Measurements from ENCODE around the gene HIVEP3. TPM values are rescaled to one million over a fixed set of nuclear protein-coding genes. Genes with fewer than 3 reads are reported as not detected.
A peak's percentile ranks its signal among the peaks of the same experiment; 100 is the strongest.

Gene HIVEP3
- total RNA-seq, 1 donor from 2014 or later, result 8.9 TPM

DNA sequence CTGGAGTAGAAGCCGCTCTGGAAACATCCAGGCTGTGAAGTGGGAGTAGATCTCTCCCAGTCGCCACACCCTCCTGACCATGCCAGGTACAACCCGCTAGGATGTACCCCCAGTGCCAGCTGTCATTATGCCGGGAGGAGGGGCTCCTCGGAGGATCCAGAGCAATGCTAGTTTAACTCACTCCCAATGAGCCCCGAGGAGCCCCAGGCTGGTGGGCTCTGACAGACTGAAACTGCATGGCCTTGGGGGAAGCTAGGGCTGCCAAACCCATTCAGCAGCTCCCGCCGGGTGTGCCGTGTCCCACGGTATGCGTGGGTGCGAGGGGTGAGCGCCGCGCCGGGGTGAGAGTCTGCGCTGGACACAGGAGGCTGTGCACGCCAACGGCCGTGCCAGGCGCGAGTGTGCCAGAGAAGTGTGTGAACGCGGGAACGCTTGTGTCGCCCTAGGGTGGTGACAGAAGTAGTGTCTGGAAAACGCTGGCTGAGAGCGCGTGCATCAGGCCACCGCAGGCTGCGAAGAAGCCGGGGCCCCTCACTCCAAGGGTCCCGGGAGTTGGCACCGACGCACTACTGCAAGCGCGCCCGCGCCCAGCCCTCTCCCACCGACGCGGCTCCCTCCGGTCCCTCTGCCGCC is 257.2 kb downstream of the HIVEP3 start:
- peak overlapping the region; percentile 95 for H3K4me2 ChIP-seq (ENCODE audit: low read length)
- H3K4me1 Mint-ChIP-seq (ENCODE audit: low read depth, unreplicated experiment), result peaks cover 19% of the 10 kb centered on the region
- no peaks in the 10 kb centered on the region for H3K9me3 ChIP-seq (ENCODE audit: insufficient read depth, low read depth, low read length)
- peaks cover 21% of the 10 kb centered on the region for H3K27me3 Mint-ChIP-seq (ENCODE audit: low read depth, unreplicated experiment)
- H3K27ac Mint-ChIP-seq (ENCODE audit: unreplicated experiment), result no peak overlapping the region
- peaks cover 46% of the 10 kb centered on the region for H4K20me1 ChIP-seq (ENCODE audit: insufficient read depth, low read length)
- no peaks in the 10 kb centered on the region for H3K9me3 Mint-ChIP-seq (ENCODE audit: unreplicated experiment)
- TF ChIP-seq CTCF (IDR thresholded peaks at IDR 0.05; ENCODE audit: insufficient read depth, low read depth, low read length) (no peak), EZH2 (IDR thresholded peaks at IDR 0.05; ENCODE audit: insufficient read depth, low read length) (no peak)
- no peaks in the 10 kb centered on the region for H3K27me3 ChIP-seq (ENCODE audit: insufficient read depth, low read length)
- H3K79me2 ChIP-seq (ENCODE audit: insufficient read depth, low read length), result peaks cover 51% of the 10 kb centered on the region
- peak overlapping the region; percentile 90 for H3K4me3 Mint-ChIP-seq (ENCODE audit: unreplicated experiment)
- H3K36me3 Mint-ChIP-seq (ENCODE audit: low read depth, unreplicated experiment), result no peaks in the 10 kb centered on the region
- peak overlapping the region; percentile 69 for H2AFZ ChIP-seq (ENCODE audit: low read depth, low read length)
- H3K27ac ChIP-seq (ENCODE audit: low read depth, low read length), result peak overlapping the region; percentile 34
- H3K9ac ChIP-seq (ENCODE audit: low read length), result peak overlapping the region; percentile 84
- FAIRE-seq, result no peak
- peaks cover 34% of the 10 kb centered on the region for H3K4me1 ChIP-seq (ENCODE audit: insufficient read depth, low read length)
- no peak for DNase-seq (ENCODE audit: low read depth)
- peak overlapping the region; percentile 82 for H3K4me3 ChIP-seq (ENCODE audit: insufficient read depth, low read depth, low read length)
- H3K36me3 ChIP-seq (ENCODE audit: insufficient read depth, low read length), result no peaks in the 10 kb centered on the region

- no peaks in the 10 kb centered on the region for H3K36me3 Mint-ChIP-seq (ENCODE audit: low read depth, unreplicated experiment)
- H3K36me3 ChIP-seq (ENCODE audit: insufficient read depth, low read length), result no peaks in the 10 kb centered on the region
- peak overlapping the region; percentile 82 for H3K4me3 ChIP-seq (ENCODE audit: insufficient read depth, low read depth, low read length)
- H2AFZ ChIP-seq (ENCODE audit: low read depth, low read length), result no peak overlapping the region
- H3K4me3 Mint-ChIP-seq (ENCODE audit: unreplicated experiment), result peak overlapping the region; percentile 90
- TF ChIP-seq EZH2 (IDR thresholded peaks at IDR 0.05; ENCODE audit: insufficient read depth, low read length), result no peak
- no peak for TF ChIP-seq CTCF (IDR thresholded peaks at IDR 0.05; ENCODE audit: insufficient read depth, low read depth, low read length)
- no peak overlapping the region for H3K27ac ChIP-seq (ENCODE audit: low read depth, low read length)
- no peaks in the 10 kb centered on the region for H3K27me3 ChIP-seq (ENCODE audit: insufficient read depth, low read length)
- H3K4me1 Mint-ChIP-seq (ENCODE audit: low read depth, unreplicated experiment), result peaks cover 22% of the 10 kb centered on the region
- H3K9ac ChIP-seq (ENCODE audit: low read length), result peak overlapping the region; percentile 84
- H3K79me2 ChIP-seq (ENCODE audit: insufficient read depth, low read length), result peaks cover 58% of the 10 kb centered on the region
- no peak for FAIRE-seq
- no peak for DNase-seq (ENCODE audit: low read depth)
- no peaks in the 10 kb centered on the region for H3K9me3 Mint-ChIP-seq (ENCODE audit: unreplicated experiment)
- H3K4me1 ChIP-seq (ENCODE audit: insufficient read depth, low read length), result peaks cover 31% of the 10 kb centered on the region
- peaks cover 21% of the 10 kb centered on the region for H3K27me3 Mint-ChIP-seq (ENCODE audit: low read depth, unreplicated experiment)
- no peaks in the 10 kb centered on the region for H3K9me3 ChIP-seq (ENCODE audit: insufficient read depth, low read depth, low read length)
- peak overlapping the region; percentile 95 for H3K4me2 ChIP-seq (ENCODE audit: low read length)
- H4K20me1 ChIP-seq (ENCODE audit: insufficient read depth, low read length), result peaks cover 53% of the 10 kb centered on the region
- H3K27ac Mint-ChIP-seq (ENCODE audit: unreplicated experiment), result no peak overlapping the region
Measured at GRCh38 chr1:41660570-41661427, 257.9 kb downstream of the HIVEP3 start.

All from astrocyte (in vitro differentiated cells and primary cell).